GM23248 (cell line): Measurements from ENCODE around the gene TSPAN32.

Experiments used
- EZH2 ChIP-seq: fragments of 200-600 bp; sonication (generic); IDR thresholded peaks from 2 replicates; pipeline ENCODE4 v1.6.1; 2018; ENCODE audit warnings: antibody characterized with exemption, mild to moderate bottlenecking; ENCODE audit not compliant: insufficient read depth, poor library complexity, severe bottlenecking
- EZH2phosphoT487 ChIP-seq: fragments of 200-600 bp; sonication (generic); IDR thresholded peaks from 2 replicates; pipeline ENCODE4 v1.6.1; 2018; ENCODE audit warnings: antibody characterized with exemption, moderate library complexity, mild to moderate bottlenecking, low read depth; ENCODE audit not compliant: insufficient read depth

DNA sequence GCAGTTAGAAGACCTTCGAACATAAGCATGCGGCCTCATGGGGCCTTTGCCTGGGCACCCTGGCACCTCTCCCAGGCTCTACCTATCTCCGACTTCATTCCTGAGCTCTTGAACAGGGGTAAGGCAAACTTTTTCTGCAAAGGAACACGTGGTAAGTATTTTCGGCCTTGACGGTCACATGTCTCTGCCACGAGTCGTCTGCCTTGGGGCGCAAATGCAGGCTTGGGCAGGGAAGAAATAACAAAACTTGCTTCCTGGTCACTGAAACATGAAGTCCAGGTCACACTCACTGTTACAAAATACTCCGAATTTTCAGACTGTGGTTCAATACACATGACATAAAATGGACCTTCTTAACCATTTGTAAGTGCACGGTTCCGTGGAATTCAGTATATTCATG, 28.0 kb upstream of the TSPAN32 start:
- no peak for TF ChIP-seq EZH2
- TF ChIP-seq EZH2phosphoT487, result no peak
